Panc1 (cell line): ENCODE measurements around the gene CAV3.

ENCODE experiments used
- CTCF ChIP-seq: fragments of 450-650 bp; IDR thresholded peaks from 2 replicates; pipeline ENCODE4 v1.5.1; 2017; ENCODE audit warnings: mild to moderate bottlenecking
- REST ChIP-seq, 2 experiments: IDR thresholded peaks; 2 replicates each; pipeline ENCODE4 v1.6.1; 2011 to 2012; ENCODE audit warnings: low read depth in 2 of 2, control low read depth in 1 of 2, low read length in 1 of 2, mild to moderate bottlenecking in 1 of 2, moderate library complexity in 1 of 2; ENCODE audit not compliant: insufficient read depth in 1 of 2

- no peak for TF ChIP-seq REST (IDR thresholded peaks at IDR 0.05; ENCODE audit: insufficient read depth in 1 of 2, low read depth in 2 of 2, low read length in 1 of 2)
- no peak for TF ChIP-seq CTCF
These were observed 20.7 kb upstream of the CAV3 start for GRCh38 chr3:8712908-8713255.
